Activated naive CD4-positive, alpha-beta T cell treated with anti-CD3 and anti-CD28 coated beads, Interleukin-2, amount 10 ng/mL, durations not matched to agents 7 days and 5 days (primary cell): ENCODE results near the gene ETFBKMT.
"Not testable (repeated sequence)": the region's sequence is repeated elsewhere in the genome, so short reads cannot be mapped to it uniquely, and the experiment has no call there.

Source experiments
- CTCF ChIA-PET: fragments of 350-600 bp; sonication (Branson Sonifier 250); formaldehyde crosslinking; loops from one replicate; lab custom pipeline; 2021; ENCODE audit warnings: antibody characterized with exemption; lab: Charles Lee
- DNase-seq: peaks from one replicate; pipeline ENCODE4 v3.0.0-alpha.2; 2020
- H3K27ac Mint-ChIP-seq: one replicate; pipeline ENCODE4 v1.8.0; 2021; ENCODE audit warnings: mild to moderate bottlenecking, moderate library complexity, mixed read lengths
- H3K27me3 Mint-ChIP-seq: one replicate; pipeline ENCODE4 v1.8.0; 2021; ENCODE audit warnings: mild to moderate bottlenecking, mixed read lengths
- H3K36me3 Mint-ChIP-seq: one replicate; pipeline ENCODE4 v1.8.0; 2021; ENCODE audit warnings: mixed read lengths
- H3K4me1 Mint-ChIP-seq: one replicate; pipeline ENCODE4 v1.8.0; 2021; ENCODE audit warnings: mixed read lengths
- H3K4me3 Mint-ChIP-seq: one replicate; pipeline ENCODE4 v1.8.0; 2021; ENCODE audit warnings: mild to moderate bottlenecking, moderate library complexity, mixed read lengths
- H3K9me3 Mint-ChIP-seq: one replicate; pipeline ENCODE4 v1.8.0; 2021; ENCODE audit warnings: mixed read lengths

The ETFBKMT gene

GRCh38 chr12:31718542-31719198, 59.2 kb downstream of the ETFBKMT start:
- H3K4me3 Mint-ChIP-seq, H3K27ac Mint-ChIP-seq, CTCF ChIA-PET, H3K27me3 Mint-ChIP-seq, DNase-seq: not testable (repeated sequence)
- Mint-ChIP-seq H3K9me3 (peaks cover 36% of the 10 kb centered on the region), H3K4me1 (peaks cover 17% of the 10 kb centered on the region), H3K36me3 (peaks cover 46% of the 10 kb centered on the region)

- DNase-seq: no peak
- no peaks in the 10 kb centered on the region for H3K27me3 Mint-ChIP-seq
- CTCF ChIA-PET: no interaction called here
- no peak overlapping the region for H3K27ac Mint-ChIP-seq
- H3K4me1 Mint-ChIP-seq: peaks cover 20% of the 10 kb centered on the region
- H3K9me3 Mint-ChIP-seq: peaks cover 41% of the 10 kb centered on the region
- no peak overlapping the region for H3K4me3 Mint-ChIP-seq
- H3K36me3 Mint-ChIP-seq: peaks cover 63% of the 10 kb centered on the region
Observed at GRCh38 chr12:31722580-31722979, 63.1 kb downstream of the ETFBKMT start.
